Muscle of back (tissue), 11 donors: Measurements from ENCODE around the gene STMND1. TPM values are rescaled to one million over a fixed set of nuclear protein-coding genes. Genes with fewer than 3 reads are reported as not detected.

Source experiments
- DNase-seq, 3 donors: peaks; one replicate each; pipeline versions ENCODE4 v3.0.0 to v3.0.0-alpha.2; 2013
- polyA plus RNA-seq, 10 donors: library from polyadenylated mRNA; unstranded; fragments of 120-200 nt; gene quantifications; one replicate each; pipeline ENCODE4 v1.2.1, GENCODE V29; 2013; ENCODE audit not compliant: insufficient read length in 10 of 10

STMND1 gene
- polyA plus RNA-seq, 10 donors = 0.11 to 0.25 (median 0.18) TPM; not detected in 2

GRCh38 chr6:17159240-17159639 lies 57.4 kb downstream of the STMND1 start:
- no peak for DNase-seq

DNA sequence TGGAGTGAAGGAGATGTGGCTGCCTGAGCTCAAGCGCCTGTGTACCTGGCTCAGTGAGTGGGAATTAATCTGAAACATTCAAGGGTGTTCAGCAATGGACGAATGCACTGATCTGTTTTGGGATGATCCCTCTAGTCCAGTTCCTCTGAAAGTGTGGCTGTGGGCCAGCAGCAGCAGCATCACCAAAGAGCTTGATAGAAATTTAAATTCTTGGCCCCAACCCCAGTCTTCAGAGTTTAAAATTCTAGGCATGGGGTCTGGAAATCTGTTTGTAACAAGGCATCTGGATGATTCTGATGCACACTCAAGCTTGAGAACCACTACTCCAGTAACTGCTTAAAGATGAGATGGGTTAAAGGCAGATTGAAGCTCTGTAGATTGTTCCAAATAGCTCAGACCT lies 59.2 kb downstream of the STMND1 start:
- no peak for DNase-seq

DNA sequence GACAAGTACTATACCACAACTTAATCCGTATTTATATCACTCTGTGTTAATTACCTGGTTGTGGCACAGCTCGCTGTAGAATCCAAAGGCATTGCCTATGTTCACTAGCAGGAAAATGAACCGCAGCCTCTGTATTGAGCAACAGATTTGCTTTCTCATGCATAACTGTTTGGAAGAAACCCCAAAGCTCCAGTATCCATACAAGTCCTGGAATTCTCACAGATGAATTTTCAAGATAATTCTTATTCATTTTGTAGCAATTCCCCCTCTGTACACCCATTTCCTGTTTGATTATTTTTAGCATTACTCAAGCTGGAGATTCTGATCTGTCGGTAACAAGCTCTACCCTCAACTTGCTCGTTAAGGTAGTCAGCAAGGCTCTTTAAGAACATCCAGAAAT lies 63.5 kb downstream of the STMND1 start:
- DNase-seq = no peak

GRCh38 chr6:17167327-17167979 lies 65.6 kb downstream of the STMND1 start:
- no peak for DNase-seq

DNA sequence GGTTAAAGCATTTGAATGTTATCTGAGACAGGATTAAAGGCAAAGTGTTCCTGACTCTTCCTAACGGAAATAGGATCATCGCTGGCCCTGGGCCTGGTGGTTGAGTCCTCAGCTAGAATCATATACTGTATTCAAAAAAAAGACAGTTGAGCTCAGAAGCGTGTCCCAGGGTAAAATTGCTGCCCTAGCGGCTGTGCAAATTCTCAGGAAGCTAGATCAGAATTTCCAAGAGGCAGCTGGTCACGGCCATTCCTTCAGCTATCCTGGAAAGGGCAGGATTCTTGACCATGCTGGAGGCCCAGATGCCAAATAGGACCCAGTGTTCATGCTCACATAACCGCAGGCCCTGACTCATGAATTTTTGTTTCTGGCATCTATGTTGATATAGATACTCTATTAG lies 67.4 kb downstream of the STMND1 start:
- peak; percentile 58 to 75 (median 63) for DNase-seq

DNA sequence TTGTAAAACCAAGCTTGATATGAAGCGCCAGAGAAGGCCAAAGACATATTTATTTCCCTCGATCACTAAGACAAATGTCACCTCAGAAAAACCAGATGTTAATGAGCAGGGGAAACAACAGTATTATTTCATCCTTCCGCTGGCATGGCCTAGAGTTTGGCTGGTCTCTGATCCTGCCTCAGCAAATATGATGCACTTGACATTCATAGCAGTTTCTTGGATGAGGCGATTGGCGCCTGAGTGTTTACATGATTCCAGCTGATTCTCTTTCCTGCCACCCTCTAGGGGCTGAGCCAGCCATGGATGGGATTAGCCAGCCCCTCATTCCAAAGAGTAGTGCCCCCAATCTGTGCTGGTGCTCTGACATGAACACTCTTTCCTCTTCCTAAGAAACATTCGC lies 67.9 kb downstream of the STMND1 start:
- no peak for DNase-seq

DNA sequence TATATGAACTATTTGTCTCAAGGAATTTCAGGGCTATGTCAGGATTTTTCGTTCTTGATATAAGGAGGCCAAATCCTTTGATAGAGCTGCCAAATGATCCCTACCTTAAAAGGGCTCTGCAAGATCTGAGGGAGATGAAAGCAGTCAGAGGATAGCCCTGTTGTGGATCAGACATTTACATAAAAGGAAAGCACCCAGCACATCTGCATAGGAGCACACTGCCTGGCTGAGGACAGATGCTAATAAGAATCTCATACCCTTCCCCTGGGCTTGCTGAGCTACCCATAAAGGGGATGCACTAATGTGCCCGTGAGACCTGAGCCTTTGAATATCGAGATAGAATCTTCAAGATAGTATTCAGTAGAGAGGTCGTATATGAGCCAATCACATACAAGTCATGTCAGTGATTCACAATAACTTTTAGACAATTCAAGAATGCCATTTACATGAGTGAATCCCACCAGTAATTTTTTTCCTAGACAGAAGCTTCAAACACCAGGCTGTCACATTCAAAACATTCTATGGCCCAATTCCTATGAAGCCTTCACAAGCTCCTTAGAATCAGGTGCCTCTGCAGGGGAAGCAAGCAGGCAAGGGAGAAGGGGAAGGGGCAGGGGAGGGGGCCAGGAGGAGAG lies 71.1 kb downstream of the STMND1 start:
- DNase-seq = no peak

DNA sequence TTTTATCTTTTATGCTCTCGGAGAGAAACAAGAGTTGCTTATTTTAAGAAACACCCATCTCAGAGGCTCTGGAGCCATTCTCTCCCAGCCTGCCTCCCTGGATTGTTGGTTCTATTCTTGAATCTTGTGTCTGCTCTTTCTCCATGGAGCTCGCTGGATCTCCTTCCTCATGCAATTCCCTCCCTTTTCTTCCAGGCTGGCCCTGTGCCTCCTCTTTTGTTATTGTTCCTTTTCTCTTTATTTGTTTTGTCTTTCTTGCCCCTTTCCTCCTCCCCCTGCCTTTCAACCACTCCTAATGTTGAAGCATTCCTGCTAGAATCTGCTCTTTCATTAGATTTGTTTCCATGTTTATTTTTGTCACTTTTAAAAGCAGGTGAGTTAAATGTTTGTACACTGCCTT lies 76.5 kb downstream of the STMND1 start:
- no peak for DNase-seq

- DNase-seq = no peak
Observed at GRCh38 chr6:17178754-17179529, 77.1 kb downstream of the STMND1 start.

DNA sequence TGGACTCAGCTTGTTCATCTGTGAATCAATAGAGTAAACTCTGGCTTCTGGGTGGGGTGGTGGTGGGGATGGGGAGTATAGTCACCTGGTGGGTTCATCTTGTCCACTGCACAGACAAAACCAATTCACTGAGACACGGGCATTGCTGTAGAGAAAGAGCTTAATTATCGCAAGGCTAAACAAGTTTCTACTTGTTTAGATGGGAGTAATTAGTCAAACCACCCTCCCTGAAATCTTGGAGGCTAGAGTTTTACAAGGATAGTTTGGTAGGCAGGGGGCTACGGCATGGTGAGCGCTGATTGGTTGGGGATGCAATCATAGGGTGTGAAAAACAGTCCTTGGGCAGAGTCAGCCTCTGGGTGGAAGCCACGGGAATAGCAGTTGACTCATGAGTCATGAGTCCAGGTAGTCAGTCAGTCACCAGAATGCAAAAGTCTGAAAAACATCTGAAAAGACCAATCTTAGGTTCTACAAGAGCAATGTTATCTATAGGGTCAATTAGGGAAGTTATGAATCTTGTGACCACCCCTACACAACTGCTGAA lies 77.8 kb downstream of the STMND1 start:
- no peak for DNase-seq

Other genes starting within 250 kb of the STMND1 start
- gene RBM24, start 179.3 kb downstream of the STMND1 start, polyA plus RNA-seq = 100 to 1,000 TPM; 137 to 367 (median 249) TPM